K562 (cell line): ENCODE data around the gene MMS19. TPM values are rescaled to one million over a fixed set of nuclear protein-coding genes. Genes with fewer than 3 reads are reported as not detected.

ENCODE experiments used
- ATAC-seq: fragments of 200-7000 bp; cut with Tn5 transposase; 3 replicates; pipeline ENCODE4 v1.9.1; 2020; ENCODE audit warnings: moderate library complexity
- BruUV-seq: library from RNA; stranded (reverse); fragments of 400-500 nt; replicated peaks from 2 replicates; lab custom pipeline; 2021; lab: Mats Ljungman, UMichigan
- CTCF ChIA-PET: fragments of 300-600 bp; formaldehyde crosslinking; extraction: SDS; loops from one replicate; lab custom pipeline; 2021; ENCODE audit warnings: low intra/inter-chr PET ratio; lab: Yijun Ruan, JAX
- POLR2A ChIA-PET: fragments of 300-600, 350-650 bp; sonication (Branson Sonifier 250); formaldehyde crosslinking; extraction: SDS; loops from one replicate; lab custom pipeline; 2021; ENCODE audit warnings: antibody characterized with exemption, inconsistent platforms; lab: Yijun Ruan, JAX
- DNase-seq, 4 experiments: peaks; one replicate each; pipeline versions ENCODE4 v3.0.0 to v3.0.0-alpha.2; 2011 to 2018; ENCODE audit warnings: low spot score in 3 of 4, mixed read lengths in 3 of 4; ENCODE audit errors: extremely low read depth in 1 of 4
- FAIRE-seq: peaks from 2 replicates; lab custom pipeline; 2011; peaks lifted over from hg19 to GRCh38; lab: Jason Lieb, UNC
- H2AFZ ChIP-seq: 2 replicates; pipeline ENCODE4 v1.6.0; 2011; ENCODE audit warnings: low read depth, low read length, control low read depth, inconsistent platforms
- H3K27ac ChIP-seq: fragments of 200-600 bp; 3 replicates; pipeline ENCODE4 v1.8.0; 2011; ENCODE audit warnings: low read depth, mild to moderate bottlenecking, control low read depth, inconsistent platforms, low read length, moderate library complexity, mixed read lengths; ENCODE audit errors: extremely low read depth
- H3K27me3 ChIP-seq, 2 experiments: fragments of 300-600 bp in 1 of 2; 2 replicates in 1 of 2; 3 replicates in 1 of 2; pipeline versions ENCODE4 v1.6.0 to v1.8.0; 2011; ENCODE audit warnings: inconsistent platforms in 2 of 2, low read length in 2 of 2, mild to moderate bottlenecking in 1 of 2, mixed read lengths in 1 of 2, moderate library complexity in 1 of 2; ENCODE audit not compliant: control insufficient read depth in 2 of 2, insufficient read depth in 2 of 2
- H3K36me3 ChIP-seq: fragments of 300-600 bp; 3 replicates; pipeline ENCODE4 v1.8.0; 2011; ENCODE audit warnings: mild to moderate bottlenecking, low read length, inconsistent platforms; ENCODE audit not compliant: control insufficient read depth, insufficient read depth
- H3K4me1 ChIP-seq, 2 experiments: fragments of 200-600 bp in 1 of 2; replicated peaks in 1 of 2; 2 replicates in 1 of 2; 3 replicates in 1 of 2; pipeline versions ENCODE4 v1.5.1 to v1.8.0; 2011; ENCODE audit warnings: inconsistent platforms in 2 of 2, low read length in 2 of 2, mild to moderate bottlenecking in 1 of 2, mixed read lengths in 1 of 2, moderate library complexity in 1 of 2; ENCODE audit not compliant: control insufficient read depth in 2 of 2, insufficient read depth in 2 of 2
- H3K4me2 ChIP-seq: 2 replicates; pipeline ENCODE4 v1.6.1; 2011; ENCODE audit warnings: low read length, control low read depth, inconsistent platforms, mixed read lengths; ENCODE audit not compliant: insufficient read depth
- H3K4me3 ChIP-seq: fragments of 200-600 bp; sonication (generic), shearing (Covaris generic); 2 replicates; pipeline ENCODE4 v1.5.1; 2016; ENCODE audit warnings: control low read depth, inconsistent platforms
- H3K79me2 ChIP-seq: fragments of 200-600 bp; 3 replicates; pipeline ENCODE4 v1.8.0; 2011; ENCODE audit warnings: low read length, inconsistent platforms; ENCODE audit not compliant: control insufficient read depth, insufficient read depth
- H3K9ac ChIP-seq, 2 experiments: 2 replicates each; pipeline versions ENCODE4 v1.6.0 to v1.6.1; 2011; ENCODE audit warnings: low read depth in 2 of 2, low read length in 2 of 2, control low read depth in 1 of 2, inconsistent platforms in 1 of 2, mild to moderate bottlenecking in 1 of 2, mixed read lengths in 1 of 2; ENCODE audit not compliant: insufficient read depth in 1 of 2
- H3K9me1 ChIP-seq: one replicate; pipeline ENCODE4 v1.6.0; 2011; ENCODE audit warnings: inconsistent platforms, mild to moderate bottlenecking, low read length, moderate library complexity; ENCODE audit not compliant: control insufficient read depth, insufficient read depth
- H3K9me3 ChIP-seq: replicated peaks from 2 replicates; pipeline ENCODE4 v1.5.1; 2011; ENCODE audit warnings: low read depth, low read length, inconsistent platforms; ENCODE audit not compliant: control insufficient read depth, insufficient read depth
- H4K20me1 ChIP-seq: replicated peaks from 2 replicates; pipeline ENCODE4 v1.6.1; 2011; ENCODE audit warnings: low read length, inconsistent platforms, mixed read lengths; ENCODE audit not compliant: control insufficient read depth, insufficient read depth
- FOXA1 ChIP-seq: fragments of 450-650 bp; IDR thresholded peaks from 2 replicates; pipeline ENCODE4 v1.6.1; 2016; ENCODE audit warnings: mild to moderate bottlenecking, borderline replicate concordance
- FOXK1 ChIP-seq: sonication (generic); formaldehyde crosslinking; IDR thresholded peaks from 2 replicates; pipeline ENCODE4 v1.8.0; 2022; ENCODE audit warnings: missing genetic modification reagents, mild to moderate bottlenecking, borderline replicate concordance
- HIVEP1 ChIP-seq: fragments of 250-450 bp; sonication (Bioruptor Pico); IDR thresholded peaks from 2 replicates; pipeline ENCODE4 v1.4.0; 2020; ENCODE audit warnings: mild to moderate bottlenecking
- KHSRP ChIP-seq: fragments of 450-650 bp; IDR thresholded peaks from 2 replicates; pipeline ENCODE4 v1.6.1; 2017
- MEF2A ChIP-seq: IDR thresholded peaks from 2 replicates; pipeline ENCODE4 v1.6.1; 2011; ENCODE audit warnings: low read depth, mild to moderate bottlenecking, low read length, moderate library complexity; ENCODE audit not compliant: control insufficient read depth
- PHB2 ChIP-seq: fragments of 450-650 bp; IDR thresholded peaks from 2 replicates; pipeline ENCODE4 v1.6.1; 2017; ENCODE audit warnings: low read depth
- PYGO2 ChIP-seq: fragments of 450-650 bp; IDR thresholded peaks from 2 replicates; pipeline ENCODE4 v1.6.1; 2016; ENCODE audit warnings: mild to moderate bottlenecking, missing genetic modification characterization, moderate library complexity, missing compliant biosample characterization
- RNF219 ChIP-seq: fragments of 250-450 bp; sonication (Bioruptor Pico); IDR thresholded peaks from 2 replicates; pipeline ENCODE4 v1.5.0; 2022; ENCODE audit warnings: mild to moderate bottlenecking
- ZNF134 ChIP-seq: fragments of 250-450 bp; sonication (Bioruptor Pico); conservative IDR thresholded peaks from 2 replicates; pipeline ENCODE4 v1.4.0; 2020
- WGBS: fragments of 100-300 bp; shearing (Covaris generic); methylation state at CpG from one replicate; pipeline ENCODE4 v1.1.6; 2016; ENCODE audit warnings: low coverage, mixed read lengths; ENCODE audit not compliant: insufficient coverage; ENCODE audit errors: missing lambda C conversion rate; 5-methylcytosine and 5-hydroxymethylcytosine counted together
- in situ Hi-C: fragments of 300-500 bp; cut with MboI; formaldehyde crosslinking; loops from 4 replicates; pipeline ENCODE4 v1.15.0; 2018; ENCODE audit warnings: inconsistent platforms, mixed read lengths
- intact Hi-C: fragments of 100-400 bp; cut with micrococcal nuclease; formaldehyde crosslinking; loops from 2 replicates; pipeline ENCODE4 v1.14.2; 2022
- polyA plus RNA-seq, 8 experiments: library from polyadenylated mRNA; depleted of rRNA in 4 of 8; stranded (reverse) in 5 of 8; unstranded in 3 of 8; fragments of >200 nt; fragmentation: Nextera tagmentation in 2 of 8; fragmentation: Illumina TruSeq in 1 of 8; extraction: Ambion mirVana in 2 of 8; extraction: Trizol in 1 of 8; gene quantifications; 2 replicates each; pipeline versions ENCODE4 v1.2.1 to v1.2.3, GENCODE V29; 2011 to 2014; ENCODE audit warnings: inconsistent platforms in 1 of 8, missing spikeins in 1 of 8
- total RNA-seq, 7 experiments: library from RNA; depleted of rRNA in 6 of 7; stranded (reverse); fragments of >200 nt in 6 of 7; fragmentation: Illumina TruSeq in 2 of 7; extraction: Trizol in 2 of 7; gene quantifications; 2 replicates each; pipeline versions ENCODE4 v1.2.1 to v1.2.3, GENCODE V29; 2011 to 2021; ENCODE audit warnings: low replicate concordance in 1 of 7

The MMS19 gene
- total and polyA plus RNA-seq, 9 of the 15 experiments (the other 6 are each of a cell fraction or from before 2014, with no cell fraction given): 40.1 to 110 (median 62.9) TPM

GRCh38 chr10:97517096-97517750, 19.0 kb upstream of the MMS19 start (continued):
- TF ChIP-seq MEF2A (no peak), PYGO2 (tag) (no peak), FOXK1 (CRISPR knock-in tag) (no peak), KHSRP (no peak)

- no TSS peak for BruUV-seq
- Histone ChIP-seq H3K9ac (0 out of 4 replicates have a peak overlapping the region, but pooled peaks of 1 of the 2 experiments have one; percentile 9), H3K27me3 (peaks cover 17 to 43% of the 10 kb centered on the region in 2 experiments; a peak in 4 of 5 replicates), H2AFZ (no peak overlapping the region), H3K4me2 (no peak overlapping the region), H4K20me1 (no peaks in the 10 kb centered on the region), H3K4me1 (peaks cover 0 to 7% of the 10 kb centered on the region in 2 experiments; a peak in 2 of 5 replicates), H3K9me3 (no peaks in the 10 kb centered on the region), H3K9me1 (no peaks in the 10 kb centered on the region), H3K27ac (no peak overlapping the region), H3K36me3 (no peaks in the 10 kb centered on the region), H3K79me2 (no peaks in the 10 kb centered on the region), H3K4me3 (no peak overlapping the region)
- no peak for ATAC-seq
- POLR2A ChIA-PET: interaction anchor here (0.5 to 0.9 kb wide), 3 partner anchors 9 to 62 kb away, joined by 3 to 5 read pairs (median 3); no protein-coding TSS in a partner anchor
- FAIRE-seq: no peak
- intact Hi-C loops (no loop called here), in situ Hi-C loops (no loop called here)
- TF ChIP-seq ZNF134 (CRISPR knock-in tag): no peak
- TF ChIP-seq FOXA1: no peak
- TF ChIP-seq HIVEP1 (CRISPR knock-in tag): no peak
- no peak for TF ChIP-seq PHB2
- TF ChIP-seq RNF219 (CRISPR knock-in tag): no peak
- CTCF ChIA-PET: no interaction called here
- 11% methylated on average over 8 of the region's 10 CpGs for WGBS
- no peak for DNase-seq
These were observed 17.2 kb upstream of the MMS19 start for GRCh38 chr10:97515271-97515978.
